Superior temporal gyrus (tissue), 1 donor: ENCODE measurements around the gene UFD1.
"Not testable (repeated sequence)": the region's sequence is repeated elsewhere in the genome, so short reads cannot be mapped to it uniquely, and the experiment has no call there.

ENCODE experiments used
- DNase-seq: peaks from one replicate; pipeline ENCODE4 v3.0.0-alpha.2; 2016; ENCODE audit errors: extremely low spot score

Gene UFD1

GRCh38 chr22:19449422-19449767 lies 29.6 kb downstream of the UFD1 start:
- no peak for DNase-seq

DNA sequence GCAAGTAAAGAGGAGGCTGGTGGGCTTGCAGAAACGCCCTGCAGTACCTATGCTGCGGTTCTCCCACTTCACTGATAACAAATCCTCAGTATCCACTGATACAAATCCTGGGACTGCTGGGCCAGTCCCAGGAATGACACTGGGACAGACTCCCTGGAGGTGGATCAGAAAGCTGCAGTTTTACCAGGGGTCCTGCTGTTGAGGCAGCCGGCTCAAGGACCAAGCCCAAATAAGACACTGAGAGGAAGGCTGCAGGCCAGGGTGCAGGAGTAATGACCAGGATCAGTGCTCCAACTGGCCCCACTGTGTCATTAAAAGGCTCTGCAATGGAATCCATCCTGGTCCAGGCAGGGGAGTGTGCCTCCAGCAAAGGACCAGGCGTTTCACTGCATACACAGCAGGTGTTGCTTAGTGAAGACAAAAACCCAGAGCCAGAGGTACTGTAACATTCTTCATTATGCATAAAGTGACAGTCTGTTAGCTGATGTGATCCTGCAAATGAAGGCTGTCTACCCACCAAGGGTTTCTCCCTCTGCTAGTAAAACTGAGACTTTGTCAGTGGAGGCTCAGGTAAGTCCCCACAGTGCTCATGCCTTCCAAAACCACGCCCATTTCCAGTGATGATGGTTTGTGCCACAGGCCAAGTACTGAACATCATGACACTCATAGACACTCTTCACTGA lies 30.1 kb downstream of the UFD1 start:
- DNase-seq = no peak

DNA sequence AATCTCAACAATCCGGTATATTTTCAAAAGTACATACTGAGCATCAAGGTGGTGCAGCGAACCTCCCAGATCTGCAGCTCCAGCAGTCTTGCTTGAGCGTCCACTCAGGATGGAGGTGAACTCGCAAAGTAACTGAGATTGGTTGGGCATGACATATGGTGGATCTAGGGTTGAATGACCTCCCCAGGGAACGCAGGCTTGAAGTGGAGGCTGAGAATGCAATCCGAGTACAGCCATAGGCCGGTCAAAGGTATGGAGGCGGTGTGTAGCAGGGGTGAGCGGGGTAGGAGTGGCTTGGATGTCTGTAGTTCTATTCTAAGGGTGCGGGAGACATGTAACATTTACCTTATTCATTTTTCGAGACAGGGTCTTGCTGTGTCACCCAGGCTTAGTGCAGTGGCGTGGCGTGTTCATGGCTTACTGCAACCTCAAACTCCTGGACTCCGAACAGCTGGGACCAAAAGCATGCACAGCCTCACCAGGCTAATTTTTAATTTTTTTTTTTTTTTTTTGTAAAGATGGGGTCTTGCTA lies 30.9 kb downstream of the UFD1 start:
- DNase-seq = no peak

DNA sequence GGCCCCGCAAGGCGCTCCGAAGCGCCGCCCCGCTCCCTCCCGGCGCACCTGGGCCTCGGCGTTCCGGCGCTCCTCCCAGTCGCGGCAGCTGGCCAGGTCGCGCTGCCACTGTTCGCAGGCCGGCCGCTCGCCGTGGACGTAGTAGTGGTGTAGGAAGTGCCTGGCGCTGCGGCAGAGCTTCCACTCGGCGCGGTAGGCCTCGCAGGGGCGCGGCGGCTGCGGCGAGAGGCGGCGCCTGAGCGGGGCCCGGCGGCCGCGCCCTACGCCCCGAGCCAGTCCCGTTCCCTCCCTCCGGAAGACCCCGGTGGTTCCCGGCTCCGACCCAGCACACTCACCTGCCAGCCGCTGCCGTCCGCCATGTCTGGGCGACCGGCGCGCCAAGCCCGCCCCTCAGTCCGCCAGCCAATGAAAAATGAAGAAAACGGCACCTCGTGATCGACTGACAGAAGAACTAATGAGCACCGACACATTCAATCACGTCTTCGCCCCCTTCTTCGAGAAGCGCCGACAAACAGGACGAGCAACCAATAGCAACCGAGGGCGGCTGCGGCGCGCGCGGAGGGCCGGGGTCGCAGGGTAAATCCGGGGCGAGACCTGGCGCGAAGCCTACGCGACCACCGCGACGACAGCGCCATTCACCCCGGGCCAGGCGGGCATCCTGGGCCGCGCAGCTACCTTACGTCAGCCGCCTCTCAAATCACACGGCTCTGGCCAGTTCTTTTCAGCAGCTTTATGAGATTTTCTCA lies 31.5 kb downstream of the UFD1 start, which contains the start of gene C22orf39:
TSS of gene C22orf39 (minus strand) at position 382 of the 746 bp plus-strand sequence. CDS start at position 359, 23 bp downstream.
- peak; percentile 98 for DNase-seq

DNA sequence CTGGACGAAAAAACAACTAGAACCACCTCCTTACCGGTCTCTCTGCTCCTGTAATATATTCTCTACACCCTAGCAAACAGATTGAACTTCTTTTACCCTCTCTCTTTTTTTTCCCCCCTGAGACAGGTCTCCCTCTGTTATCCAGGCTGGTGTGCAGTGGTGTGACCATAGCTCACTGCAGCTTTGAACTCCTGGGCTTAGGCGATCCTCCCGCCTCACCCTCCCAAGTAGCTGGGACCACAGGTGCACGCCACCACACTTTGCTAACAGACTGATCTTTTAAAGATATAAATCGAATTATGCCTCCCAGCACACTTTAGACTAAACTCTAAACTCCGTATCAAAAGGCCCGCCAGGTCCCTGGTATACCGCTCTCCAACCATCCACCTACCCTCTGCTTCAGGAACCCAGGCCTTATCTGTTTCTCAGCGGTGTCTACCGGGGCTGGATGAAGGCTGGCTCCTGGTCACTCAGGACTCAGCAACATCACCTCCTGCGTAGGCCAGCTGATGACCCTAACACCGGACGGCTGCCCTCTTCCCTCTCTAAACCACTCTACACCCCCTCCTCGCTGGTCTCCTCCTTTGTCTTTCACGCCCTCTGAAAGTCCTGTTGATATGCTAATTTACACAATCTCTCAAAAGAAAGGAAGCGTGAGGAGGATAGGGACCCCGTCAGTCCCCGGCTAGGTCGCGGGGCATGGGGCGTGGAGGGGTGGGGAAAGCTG lies 32.2 kb downstream of the UFD1 start:
- DNase-seq = no peak

- DNase-seq = not testable (repeated sequence)
Measured at GRCh38 chr22:19445279-19445982, 33.6 kb downstream of the UFD1 start.

DNA sequence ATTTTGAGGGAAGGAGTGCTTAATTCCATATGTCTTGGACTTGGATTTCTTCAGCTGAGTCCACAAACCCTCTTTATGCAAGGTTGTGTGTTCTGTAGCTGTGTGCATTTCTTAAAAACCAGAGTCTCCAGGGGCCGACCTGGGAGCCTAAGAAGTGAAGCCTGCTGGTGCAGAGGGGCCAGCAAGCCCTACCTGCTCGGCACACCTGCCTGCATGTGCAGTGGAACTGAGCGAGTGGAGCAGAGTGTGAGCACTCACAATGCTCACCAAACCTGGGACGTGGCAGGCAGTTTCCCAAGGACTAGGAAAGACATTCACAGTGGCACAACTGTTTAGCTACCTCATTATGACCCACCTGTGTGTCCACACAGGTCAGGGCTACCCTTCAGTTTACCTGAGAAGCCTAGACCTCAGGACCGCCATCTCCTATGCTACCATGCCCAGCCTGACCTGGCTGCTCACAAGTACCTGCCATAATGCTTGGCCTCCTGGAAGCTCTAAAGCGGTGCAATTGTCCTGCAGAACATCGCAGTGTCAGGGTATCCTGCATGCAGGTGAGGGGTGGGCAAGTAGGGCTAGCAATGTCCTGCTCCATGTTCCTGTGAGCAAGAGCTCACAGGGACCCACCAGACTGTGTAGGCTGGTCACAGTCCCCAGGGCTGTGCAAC lies 35.3 kb downstream of the UFD1 start:
- DNase-seq = no peak

DNA sequence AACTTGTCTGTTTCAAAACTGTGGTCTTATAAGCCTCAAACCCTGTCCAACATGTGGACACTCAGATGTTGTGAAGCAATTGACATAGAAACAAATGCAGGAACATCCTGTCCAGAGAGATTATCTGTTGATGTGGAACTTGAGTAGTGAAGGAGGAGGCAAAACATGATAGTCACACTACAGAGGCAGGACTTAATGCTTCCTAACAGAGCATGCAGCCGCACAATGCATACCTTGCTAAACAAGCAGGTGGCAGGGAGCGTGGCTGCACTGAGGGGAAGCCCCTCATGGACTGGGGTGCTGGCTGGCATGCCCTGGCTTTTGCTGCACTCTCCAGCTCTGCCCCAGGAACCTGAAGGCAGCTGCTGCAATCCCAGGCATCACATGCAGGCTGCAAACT lies 36.8 kb downstream of the UFD1 start:
- no peak for DNase-seq

DNA sequence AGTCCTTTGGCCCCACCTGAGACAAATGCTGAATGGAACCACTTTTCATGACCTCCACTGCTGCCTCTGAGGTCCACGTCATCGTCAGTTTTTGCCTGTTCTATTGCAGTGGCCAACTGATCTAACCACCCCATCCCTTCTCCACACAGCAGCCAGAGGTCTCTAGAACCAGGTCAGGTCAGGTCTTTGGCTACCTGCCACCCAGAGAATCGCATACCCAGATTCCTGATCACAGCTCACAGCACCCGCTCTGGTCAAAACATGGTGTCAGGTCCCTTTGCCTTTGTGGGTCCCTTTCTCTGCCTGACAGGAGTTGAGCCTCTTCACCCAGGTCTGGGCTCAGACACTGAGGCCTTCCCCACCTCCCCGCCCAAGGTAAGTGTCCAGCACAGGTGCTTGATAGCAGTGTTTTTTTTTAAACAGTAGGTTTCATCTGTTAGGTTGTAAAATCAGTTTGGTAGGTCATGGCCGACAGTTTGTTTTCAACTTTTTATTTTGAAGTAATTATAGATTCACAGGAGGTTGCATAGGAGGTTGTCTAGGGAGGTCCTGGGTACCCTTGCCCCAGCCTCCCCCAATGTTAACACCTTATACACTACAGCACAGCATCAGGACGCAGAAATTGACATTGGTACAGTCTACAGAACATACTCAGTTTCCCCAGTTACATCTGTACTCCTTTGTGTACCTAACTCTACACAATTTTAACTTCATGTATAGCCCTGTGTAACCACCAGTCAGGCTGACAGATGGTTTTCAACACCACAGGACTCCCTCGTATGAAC lies 38.4 kb downstream of the UFD1 start:
- no peak for DNase-seq

GRCh38 chr22:19438298-19438697 lies 40.7 kb downstream of the UFD1 start:
- no peak for DNase-seq

DNA sequence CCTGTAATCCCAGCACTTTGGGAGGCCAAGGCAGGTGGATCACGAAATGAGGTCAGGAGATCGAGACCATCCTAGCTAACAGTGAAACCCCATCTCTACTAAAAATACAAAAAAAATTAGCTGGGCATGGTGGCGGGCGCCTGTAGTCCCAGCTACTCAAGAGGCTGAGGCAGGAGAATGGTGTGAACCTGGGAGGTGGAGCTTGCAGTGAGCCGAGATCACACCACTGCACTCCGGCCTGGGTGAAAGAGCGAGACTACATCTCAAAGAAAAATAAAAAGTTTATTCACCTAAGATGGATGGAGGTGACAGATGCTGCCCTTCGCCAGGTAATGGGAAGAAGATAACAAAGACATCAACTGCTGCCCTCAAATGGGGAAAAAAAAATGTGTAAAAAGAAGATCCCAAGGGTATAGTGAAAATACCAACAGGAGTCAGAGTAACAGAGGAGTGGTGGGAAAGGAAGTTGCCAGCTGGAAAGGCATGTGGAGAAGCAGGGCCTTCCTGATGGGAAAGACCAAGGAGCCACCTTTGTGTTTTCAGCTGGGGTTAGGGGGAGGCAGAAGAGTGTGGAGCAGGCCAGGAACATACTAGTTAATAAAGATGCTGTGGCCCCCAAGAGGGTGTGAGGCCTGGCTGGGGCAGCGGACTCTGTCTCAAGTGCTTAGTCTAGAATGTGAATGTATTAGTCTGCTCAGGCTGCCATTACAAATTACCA lies 42.4 kb downstream of the UFD1 start:
- DNase-seq = not testable (repeated sequence)

DNA sequence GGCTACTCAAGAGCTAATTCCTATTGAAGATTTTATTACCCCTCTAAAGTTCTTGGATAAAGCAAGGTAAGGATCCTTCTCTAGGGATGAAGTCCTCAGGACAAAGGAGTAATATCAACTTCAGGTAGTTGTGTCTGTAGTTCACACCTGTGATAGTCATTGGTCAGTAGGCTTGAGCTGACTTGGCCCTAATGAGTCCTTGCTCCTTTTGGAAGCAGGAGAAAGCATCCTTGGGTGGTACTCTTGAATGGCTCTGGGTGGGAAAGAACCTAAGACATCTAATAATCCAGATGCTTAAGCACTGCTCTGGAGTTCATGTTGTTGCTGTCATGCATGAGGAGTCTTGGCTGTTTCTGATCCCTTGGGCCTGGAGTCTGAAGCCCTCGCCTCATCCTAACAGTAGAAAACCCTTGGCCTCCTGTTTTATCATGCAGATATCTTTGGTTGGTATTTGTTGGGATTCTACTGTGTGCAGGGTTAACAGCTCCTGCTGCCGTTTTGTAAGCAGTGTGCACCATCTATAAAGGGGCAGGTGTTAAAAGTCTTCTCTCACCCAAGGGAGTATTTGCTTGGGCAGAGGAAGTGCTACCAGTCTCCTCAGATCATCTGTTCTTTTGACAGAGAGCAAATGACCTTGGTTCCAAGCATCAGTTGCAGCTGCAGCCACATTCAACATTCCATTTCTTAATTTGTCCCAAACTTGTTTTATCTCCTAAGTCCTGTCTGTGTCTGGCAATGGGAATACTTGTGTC lies 44.0 kb downstream of the UFD1 start:
- DNase-seq = no peak

GRCh38 chr22:19434401-19434800 lies 44.6 kb downstream of the UFD1 start:
- no peak for DNase-seq

- DNase-seq = peak; percentile 93
Measured at GRCh38 chr22:19432133-19432851, 46.7 kb downstream of the UFD1 start, which contains the start of gene MRPL40. Gene MRPL40 (plus strand): TSS chr22:19432545. CDS start chr22:19432555, 10 bp downstream.

GRCh38 chr22:19431649-19432132 lies 47.3 kb downstream of the UFD1 start, which contains the start of gene HIRA:
Gene HIRA (minus strand): TSS chr22:19431733. CDS start chr22:19431476, 257 bp downstream.
- DNase-seq = peak; percentile 83

DNA sequence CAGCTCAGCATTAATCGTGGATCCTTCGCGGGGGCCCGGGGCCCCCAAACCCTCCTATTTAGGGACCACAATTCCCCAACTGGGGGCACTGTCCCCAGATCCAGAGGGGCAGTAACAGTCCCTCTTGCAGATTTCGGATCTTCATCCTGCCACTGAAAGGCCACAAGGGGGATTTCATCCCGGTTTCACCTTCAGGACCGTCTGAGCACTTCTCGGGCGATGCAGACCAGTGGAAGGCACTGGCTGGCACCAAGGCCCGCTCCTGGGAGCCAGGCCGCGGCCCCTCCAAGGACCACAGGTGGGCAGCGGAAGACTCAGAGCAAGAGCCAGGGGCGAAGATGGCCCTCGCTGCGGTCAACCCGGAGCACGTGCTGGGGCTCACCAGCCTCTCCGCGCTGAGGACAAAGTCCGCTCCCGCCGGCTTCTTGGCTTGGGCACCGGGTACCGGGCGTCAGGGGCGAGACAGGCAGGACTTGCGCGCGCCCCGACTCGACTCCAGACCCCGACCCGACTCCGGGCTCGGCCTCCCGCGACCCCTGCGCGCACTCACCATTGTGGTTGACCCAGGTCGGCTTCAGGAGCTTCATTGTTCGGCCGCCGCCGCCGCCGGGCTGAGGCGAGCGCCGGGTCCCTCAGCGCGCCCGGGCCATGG lies 48.0 kb downstream of the UFD1 start:
- no peak for DNase-seq
